ENCODE results near the gene CLEC4G.

Gene CLEC4G

GRCh38 chr19:7694499-7694898, 37.4 kb downstream of the CLEC4G start (continued):
- TF ChIP-seq, protein P1, sequence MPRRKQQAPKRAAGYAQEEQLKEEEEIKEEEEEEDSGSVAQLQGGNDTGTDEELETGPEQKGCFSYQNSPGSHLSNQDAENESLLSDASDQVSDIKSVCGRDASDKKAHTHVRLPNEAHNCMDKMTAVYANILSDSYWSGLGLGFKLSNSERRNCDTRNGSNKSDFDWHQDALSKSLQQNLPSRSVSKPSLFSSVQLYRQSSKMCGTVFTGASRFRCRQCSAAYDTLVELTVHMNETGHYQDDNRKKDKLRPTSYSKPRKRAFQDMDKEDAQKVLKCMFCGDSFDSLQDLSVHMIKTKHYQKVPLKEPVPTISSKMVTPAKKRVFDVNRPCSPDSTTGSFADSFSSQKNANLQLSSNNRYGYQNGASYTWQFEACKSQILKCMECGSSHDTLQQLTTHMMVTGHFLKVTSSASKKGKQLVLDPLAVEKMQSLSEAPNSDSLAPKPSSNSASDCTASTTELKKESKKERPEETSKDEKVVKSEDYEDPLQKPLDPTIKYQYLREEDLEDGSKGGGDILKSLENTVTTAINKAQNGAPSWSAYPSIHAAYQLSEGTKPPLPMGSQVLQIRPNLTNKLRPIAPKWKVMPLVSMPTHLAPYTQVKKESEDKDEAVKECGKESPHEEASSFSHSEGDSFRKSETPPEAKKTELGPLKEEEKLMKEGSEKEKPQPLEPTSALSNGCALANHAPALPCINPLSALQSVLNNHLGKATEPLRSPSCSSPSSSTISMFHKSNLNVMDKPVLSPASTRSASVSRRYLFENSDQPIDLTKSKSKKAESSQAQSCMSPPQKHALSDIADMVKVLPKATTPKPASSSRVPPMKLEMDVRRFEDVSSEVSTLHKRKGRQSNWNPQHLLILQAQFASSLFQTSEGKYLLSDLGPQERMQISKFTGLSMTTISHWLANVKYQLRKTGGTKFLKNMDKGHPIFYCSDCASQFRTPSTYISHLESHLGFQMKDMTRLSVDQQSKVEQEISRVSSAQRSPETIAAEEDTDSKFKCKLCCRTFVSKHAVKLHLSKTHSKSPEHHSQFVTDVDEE (CRISPR knock-in tag; IDR thresholded peaks at IDR 0.05): no peak
- TF ChIP-seq SNAI2 (CRISPR knock-in tag; IDR thresholded peaks at IDR 0.05) (no peak), BACH2 (CRISPR knock-in tag; IDR thresholded peaks at IDR 0.05; ENCODE audit: borderline replicate concordance) (no peak), ZC3H10 (CRISPR knock-in tag; IDR thresholded peaks at IDR 0.05) (no peak), ZNF8 (CRISPR knock-in tag; IDR thresholded peaks at IDR 0.05) (no peak), TCF4 (CRISPR knock-in tag; IDR thresholded peaks at IDR 0.05; ENCODE audit: borderline replicate concordance) (no peak), ESRRG (CRISPR knock-in tag; IDR thresholded peaks at IDR 0.05) (no peak), CSRNP3 (CRISPR knock-in tag; IDR thresholded peaks at IDR 0.05) (no peak), GLIS3 (CRISPR knock-in tag; IDR thresholded peaks at IDR 0.05) (no peak), RARB (CRISPR knock-in tag; IDR thresholded peaks at IDR 0.05) (no peak)

- no peak for TF ChIP-seq ZNF8 (CRISPR knock-in tag; IDR thresholded peaks at IDR 0.05)
- ATAC-seq: no peak
Measured at GRCh38 chr19:7692417-7693088, 39.4 kb downstream of the CLEC4G start.

DNA sequence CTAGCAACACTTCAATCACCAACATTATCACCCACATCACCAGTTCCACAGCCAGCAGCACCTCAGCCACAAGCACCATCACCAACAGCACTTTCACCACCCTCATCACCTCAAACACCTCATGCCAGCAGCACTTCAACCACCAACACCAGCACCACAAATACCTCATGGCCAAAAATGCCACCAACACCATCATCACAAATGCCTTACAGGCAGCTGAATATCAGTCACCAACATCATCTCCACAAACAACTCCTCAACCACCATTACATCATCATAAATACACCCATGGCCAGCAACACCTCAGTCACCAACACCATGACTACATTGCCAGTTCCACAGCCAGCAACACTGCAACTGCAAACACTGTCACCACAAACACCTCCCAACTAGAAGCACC, 40.4 kb downstream of the CLEC4G start:
- no peak for ATAC-seq
- TF ChIP-seq ZNF565 (CRISPR knock-in tag; conservative IDR thresholded peaks at IDR 0.05; ENCODE audit: low read depth) (no peak), ZNF8 (CRISPR knock-in tag; IDR thresholded peaks at IDR 0.05) (no peak), ZNF70 (CRISPR knock-in tag; IDR thresholded peaks at IDR 0.05) (no peak), CSDC2 (CRISPR knock-in tag; IDR thresholded peaks at IDR 0.05) (no peak), BACH2 (CRISPR knock-in tag; IDR thresholded peaks at IDR 0.05; ENCODE audit: borderline replicate concordance) (no peak)

DNA sequence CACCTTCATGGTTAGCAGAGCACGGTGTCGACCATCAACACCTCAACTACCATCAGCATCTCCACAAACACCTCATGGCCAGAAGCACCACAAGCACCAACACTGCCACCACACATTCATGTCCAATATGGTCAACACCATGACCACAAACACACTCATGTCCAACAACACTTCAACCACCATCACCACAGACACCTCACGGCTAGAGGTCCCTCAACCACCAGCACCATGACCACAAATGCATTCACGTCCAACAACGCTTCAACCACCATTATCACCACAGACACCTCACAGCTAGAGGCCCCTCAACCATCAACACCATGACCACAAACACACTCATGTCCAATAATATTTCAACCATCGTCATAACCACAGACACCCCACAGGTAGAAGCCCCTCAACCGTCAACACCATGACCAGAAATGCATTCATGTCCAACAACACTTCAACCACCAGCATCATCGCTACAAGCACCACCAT, 41.1 kb downstream of the CLEC4G start:
- ATAC-seq: no peak
- TF ChIP-seq, protein P2, sequence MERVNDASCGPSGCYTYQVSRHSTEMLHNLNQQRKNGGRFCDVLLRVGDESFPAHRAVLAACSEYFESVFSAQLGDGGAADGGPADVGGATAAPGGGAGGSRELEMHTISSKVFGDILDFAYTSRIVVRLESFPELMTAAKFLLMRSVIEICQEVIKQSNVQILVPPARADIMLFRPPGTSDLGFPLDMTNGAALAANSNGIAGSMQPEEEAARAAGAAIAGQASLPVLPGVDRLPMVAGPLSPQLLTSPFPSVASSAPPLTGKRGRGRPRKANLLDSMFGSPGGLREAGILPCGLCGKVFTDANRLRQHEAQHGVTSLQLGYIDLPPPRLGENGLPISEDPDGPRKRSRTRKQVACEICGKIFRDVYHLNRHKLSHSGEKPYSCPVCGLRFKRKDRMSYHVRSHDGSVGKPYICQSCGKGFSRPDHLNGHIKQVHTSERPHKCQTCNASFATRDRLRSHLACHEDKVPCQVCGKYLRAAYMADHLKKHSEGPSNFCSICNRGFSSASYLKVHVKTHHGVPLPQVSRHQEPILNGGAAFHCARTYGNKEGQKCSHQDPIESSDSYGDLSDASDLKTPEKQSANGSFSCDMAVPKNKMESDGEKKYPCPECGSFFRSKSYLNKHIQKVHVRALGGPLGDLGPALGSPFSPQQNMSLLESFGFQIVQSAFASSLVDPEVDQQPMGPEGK (CRISPR knock-in tag; IDR thresholded peaks at IDR 0.05; ENCODE audit: borderline replicate concordance): no peak
- TF ChIP-seq ARNTL (CRISPR knock-in tag; IDR thresholded peaks at IDR 0.05; ENCODE audit: borderline replicate concordance, low read depth) (no peak), ZNF565 (CRISPR knock-in tag; conservative IDR thresholded peaks at IDR 0.05; ENCODE audit: low read depth) (no peak), CSDC2 (CRISPR knock-in tag; IDR thresholded peaks at IDR 0.05) (no peak), CSRNP3 (CRISPR knock-in tag; IDR thresholded peaks at IDR 0.05) (no peak), ESRRG (CRISPR knock-in tag; IDR thresholded peaks at IDR 0.05) (no peak), ZC3H10 (CRISPR knock-in tag; IDR thresholded peaks at IDR 0.05) (no peak)

- TF ChIP-seq, protein P3, sequence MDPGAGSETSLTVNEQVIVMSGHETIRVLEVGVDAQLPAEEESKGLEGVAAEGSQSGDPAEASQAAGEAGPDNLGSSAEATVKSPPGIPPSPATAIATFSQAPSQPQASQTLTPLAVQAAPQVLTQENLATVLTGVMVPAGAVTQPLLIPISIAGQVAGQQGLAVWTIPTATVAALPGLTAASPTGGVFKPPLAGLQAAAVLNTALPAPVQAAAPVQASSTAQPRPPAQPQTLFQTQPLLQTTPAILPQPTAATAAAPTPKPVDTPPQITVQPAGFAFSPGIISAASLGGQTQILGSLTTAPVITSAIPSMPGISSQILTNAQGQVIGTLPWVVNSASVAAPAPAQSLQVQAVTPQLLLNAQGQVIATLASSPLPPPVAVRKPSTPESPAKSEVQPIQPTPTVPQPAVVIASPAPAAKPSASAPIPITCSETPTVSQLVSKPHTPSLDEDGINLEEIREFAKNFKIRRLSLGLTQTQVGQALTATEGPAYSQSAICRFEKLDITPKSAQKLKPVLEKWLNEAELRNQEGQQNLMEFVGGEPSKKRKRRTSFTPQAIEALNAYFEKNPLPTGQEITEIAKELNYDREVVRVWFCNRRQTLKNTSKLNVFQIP (CRISPR knock-in tag; IDR thresholded peaks at IDR 0.05; ENCODE audit: borderline replicate concordance, low read depth): no peak
- TF ChIP-seq RARB (CRISPR knock-in tag; IDR thresholded peaks at IDR 0.05) (no peak), GLIS3 (CRISPR knock-in tag; IDR thresholded peaks at IDR 0.05) (no peak), ESRRG (CRISPR knock-in tag; IDR thresholded peaks at IDR 0.05) (no peak), BACH2 (CRISPR knock-in tag; IDR thresholded peaks at IDR 0.05; ENCODE audit: borderline replicate concordance) (no peak), SNAI2 (CRISPR knock-in tag; IDR thresholded peaks at IDR 0.05) (no peak), ZFP30 (CRISPR knock-in tag; IDR thresholded peaks at IDR 0.05) (no peak), ZC3H10 (CRISPR knock-in tag; IDR thresholded peaks at IDR 0.05) (no peak)
- TF ChIP-seq, protein P4, sequence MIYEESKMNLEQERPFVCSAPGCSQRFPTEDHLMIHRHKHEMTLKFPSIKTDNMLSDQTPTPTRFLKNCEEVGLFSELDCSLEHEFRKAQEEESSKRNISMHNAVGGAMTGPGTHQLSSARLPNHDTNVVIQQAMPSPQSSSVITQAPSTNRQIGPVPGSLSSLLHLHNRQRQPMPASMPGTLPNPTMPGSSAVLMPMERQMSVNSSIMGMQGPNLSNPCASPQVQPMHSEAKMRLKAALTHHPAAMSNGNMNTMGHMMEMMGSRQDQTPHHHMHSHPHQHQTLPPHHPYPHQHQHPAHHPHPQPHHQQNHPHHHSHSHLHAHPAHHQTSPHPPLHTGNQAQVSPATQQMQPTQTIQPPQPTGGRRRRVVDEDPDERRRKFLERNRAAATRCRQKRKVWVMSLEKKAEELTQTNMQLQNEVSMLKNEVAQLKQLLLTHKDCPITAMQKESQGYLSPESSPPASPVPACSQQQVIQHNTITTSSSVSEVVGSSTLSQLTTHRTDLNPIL (CRISPR knock-in tag; IDR thresholded peaks at IDR 0.05; ENCODE audit: low read depth): no peak
- ATAC-seq: no peak
Measured at GRCh38 chr19:7689165-7689564, 42.7 kb downstream of the CLEC4G start.
